Activated CD8-positive, alpha-beta memory T cell treated with anti-CD3 and anti-CD28 coated beads for 24 hours (primary cell): ENCODE data around the gene ST3GAL4.

Experiments
- DNase-seq: peaks from one replicate; pipeline ENCODE4 v3.0.0-alpha.2; 2020

The ST3GAL4 gene

DNA sequence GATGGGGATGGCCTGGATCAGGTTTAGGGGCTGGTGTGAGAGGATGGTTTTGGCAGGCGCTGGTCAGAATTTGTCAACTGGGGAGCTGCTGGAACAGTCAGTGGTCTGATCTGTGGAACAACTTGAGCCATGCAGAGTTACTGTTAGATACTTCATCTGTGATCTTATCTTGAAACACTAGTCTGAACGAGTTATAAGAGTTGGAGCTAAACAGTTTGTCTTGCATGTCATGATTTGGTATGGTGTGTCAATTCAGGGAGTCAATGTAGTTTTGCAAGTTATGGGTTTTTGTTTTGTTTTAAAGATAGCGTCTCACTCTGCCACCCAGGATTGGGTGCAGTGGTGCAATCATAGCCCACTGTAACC, 54.1 kb downstream of the ST3GAL4 start:
- no peak for DNase-seq

DNA sequence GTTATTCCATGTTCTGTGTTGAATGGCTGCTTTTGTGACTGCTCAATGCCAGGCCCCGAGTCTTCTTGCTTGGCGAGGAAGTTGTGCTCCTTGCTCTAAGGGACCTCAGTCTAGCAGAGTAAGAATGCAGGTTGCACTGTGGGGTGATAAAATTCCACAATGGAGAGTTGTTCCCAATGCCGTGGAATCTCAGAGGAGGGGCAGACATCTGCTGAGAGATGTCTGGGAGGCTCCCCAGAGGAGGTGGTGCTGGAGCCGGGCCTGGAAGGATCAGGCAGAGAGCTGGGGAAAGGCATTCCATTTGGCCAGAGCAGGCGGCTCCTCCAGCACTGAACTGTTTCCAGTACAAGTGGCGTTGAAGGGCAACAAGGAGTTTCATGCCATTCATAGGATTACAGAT, 55.2 kb downstream of the ST3GAL4 start:
- no peak for DNase-seq

DNA sequence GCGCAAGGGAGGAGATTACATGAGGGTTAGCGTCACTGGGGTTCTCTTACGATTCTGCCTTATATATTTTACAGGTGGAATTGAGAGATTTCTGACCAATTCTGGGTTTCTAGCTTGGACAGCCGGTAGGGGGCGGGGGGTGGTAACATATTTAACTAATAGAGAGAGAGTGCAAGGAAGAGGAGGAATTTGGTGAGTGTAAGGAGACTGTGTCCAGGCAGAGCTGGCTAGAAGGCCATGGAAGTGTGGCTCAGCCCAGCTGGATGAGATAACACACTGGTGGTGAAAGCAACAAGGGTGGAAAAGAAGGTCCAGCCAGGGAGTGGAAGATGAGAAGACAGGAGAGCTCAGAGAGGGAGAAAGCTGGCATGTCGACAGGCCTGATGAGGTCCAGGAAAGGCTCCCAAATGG, 56.5 kb downstream of the ST3GAL4 start:
- DNase-seq: no peak

DNA sequence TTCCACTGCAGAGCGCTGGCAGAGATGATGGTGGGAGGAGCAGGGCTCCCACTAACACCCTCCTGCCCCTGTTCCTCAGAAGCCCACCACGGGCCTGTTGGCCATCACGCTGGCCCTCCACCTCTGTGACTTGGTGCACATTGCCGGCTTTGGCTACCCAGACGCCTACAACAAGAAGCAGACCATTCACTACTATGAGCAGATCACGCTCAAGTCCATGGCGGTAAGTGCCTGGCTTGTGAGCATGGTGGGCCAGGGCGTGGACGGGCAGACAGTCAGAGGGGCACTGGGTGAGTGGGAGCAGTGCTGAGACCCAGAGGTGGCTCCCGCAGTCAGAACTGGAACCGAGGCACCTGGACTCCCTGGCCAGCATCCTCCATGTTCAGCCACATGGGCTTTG, 57.9 kb downstream of the ST3GAL4 start:
- DNase-seq: no peak

DNA sequence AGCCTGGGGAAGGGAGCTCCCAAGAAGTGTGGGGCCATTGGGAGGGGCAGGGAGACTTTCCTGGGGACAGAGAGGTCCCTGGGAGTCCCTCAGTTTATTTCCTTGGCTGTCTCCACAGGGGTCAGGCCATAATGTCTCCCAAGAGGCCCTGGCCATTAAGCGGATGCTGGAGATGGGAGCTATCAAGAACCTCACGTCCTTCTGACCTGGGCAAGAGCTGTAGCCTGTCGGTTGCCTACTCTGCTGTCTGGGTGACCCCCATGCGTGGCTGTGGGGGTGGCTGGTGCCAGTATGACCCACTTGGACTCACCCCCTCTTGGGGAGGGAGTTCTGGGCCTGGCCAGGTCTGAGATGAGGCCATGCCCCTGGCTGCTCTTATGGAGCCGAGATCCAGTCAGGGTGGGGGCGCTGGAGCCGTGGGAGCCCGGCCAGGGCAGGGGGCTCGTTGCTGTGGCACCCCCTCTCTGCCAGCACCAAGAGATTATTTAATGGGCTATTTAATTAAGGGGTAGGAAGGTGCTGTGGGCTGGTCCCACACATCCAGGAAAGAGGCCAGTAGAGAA, 58.4 kb downstream of the ST3GAL4 start:
- DNase-seq: no peak

DNA sequence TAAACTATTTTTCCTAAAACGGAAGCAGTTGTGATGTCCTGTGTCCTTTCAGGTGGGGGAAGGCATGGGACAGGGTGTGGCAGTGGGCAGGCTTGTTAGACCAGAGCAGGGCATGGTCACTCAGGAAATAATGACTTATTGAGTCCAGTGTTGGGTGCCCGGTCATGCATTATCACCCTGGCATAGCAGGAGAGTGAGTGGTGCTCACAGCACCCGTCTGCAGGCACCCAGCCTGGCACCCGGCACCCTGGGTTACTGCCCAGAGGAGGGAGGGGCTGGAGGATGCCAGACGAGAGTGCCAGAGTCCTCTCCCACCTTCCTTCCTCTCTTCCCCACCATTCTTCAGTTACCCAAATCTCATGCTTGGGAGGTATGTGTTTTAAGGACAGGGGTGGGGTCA, 59.1 kb downstream of the ST3GAL4 start:
- no peak for DNase-seq

DNA sequence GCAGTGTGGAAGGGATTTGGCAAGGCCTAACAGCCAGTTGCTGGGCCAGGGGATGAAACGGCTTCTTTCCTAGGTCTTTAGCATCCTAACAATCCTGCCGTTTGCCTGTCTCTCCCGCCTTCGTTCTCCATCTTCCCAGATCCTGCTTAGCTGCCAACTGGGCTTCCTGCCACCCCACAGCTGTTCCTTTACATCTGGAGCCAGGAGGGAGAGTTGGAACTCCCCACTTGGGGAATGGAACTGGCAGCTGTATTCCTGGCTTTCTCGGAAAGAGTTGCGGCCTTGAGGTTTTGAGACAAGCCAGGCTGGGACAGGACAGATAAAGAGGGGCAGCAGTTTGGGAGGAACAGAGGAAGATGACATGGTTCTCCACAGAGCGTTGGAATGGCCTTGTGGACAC, 59.6 kb downstream of the ST3GAL4 start:
- no peak for DNase-seq

DNA sequence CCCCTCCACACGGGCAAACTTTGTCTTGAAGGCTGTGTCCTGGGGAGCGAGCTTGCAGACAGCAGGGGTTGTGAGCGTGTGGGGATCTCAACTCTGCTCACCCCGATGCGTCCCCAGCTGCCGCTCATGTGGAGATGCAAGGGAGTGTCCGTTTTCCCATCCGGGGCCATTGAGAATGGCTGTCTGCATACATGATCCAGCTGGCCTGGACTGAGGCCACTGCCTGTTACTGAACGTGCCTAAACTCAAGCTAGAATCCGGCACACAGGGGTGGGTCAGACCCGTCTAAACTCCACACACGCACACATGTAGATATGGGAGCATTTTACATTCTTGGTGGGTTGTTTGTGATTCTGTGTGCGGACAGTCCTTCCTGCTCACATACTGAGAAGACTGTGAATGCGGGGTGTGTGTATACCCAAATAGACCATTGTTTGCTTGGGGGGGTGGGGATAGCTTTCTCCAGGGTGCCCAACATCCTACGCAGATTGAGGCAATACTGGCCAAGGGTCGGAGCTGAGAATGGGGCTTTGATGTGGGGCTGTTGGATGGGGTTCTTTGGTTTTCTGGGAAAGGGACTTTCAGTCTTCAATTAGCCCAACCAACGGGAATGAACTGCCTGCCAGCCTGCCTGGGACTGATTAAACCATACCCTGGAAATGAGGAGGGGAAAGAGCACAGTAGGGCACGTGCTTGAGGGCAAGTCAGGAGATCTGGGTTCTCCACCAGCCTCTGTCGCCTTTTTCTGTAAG, 60.4 kb downstream of the ST3GAL4 start:
- no peak for DNase-seq

DNA sequence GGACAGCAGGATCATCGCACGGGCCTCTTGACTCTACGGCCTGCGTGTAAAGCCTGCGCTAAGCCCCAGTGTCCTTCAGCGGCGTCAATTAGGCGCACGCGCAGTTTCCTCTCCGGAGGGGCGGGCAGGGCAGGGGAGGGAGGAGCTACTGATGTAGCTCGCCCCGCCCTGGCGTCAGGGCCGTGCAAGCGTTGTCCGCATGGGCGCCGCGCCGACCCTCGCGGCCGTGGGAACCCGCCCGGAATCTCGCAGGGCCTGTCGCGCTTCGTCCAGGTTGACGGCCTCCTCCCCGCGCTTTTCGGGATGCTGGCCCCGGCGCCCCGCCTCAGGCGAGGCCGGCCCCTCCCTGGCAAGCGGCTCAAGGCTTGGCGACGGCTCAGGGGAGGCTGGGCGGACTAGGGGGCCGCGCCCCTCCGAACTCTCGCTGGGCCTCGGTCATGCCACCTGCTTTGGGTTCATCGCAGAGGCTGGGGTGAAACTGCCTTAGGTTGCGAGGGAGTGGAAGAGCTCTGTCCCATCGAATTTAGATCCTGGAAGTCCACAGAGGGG, 61.1 kb downstream of the ST3GAL4 start:
- peak; percentile 90 for DNase-seq

DNA sequence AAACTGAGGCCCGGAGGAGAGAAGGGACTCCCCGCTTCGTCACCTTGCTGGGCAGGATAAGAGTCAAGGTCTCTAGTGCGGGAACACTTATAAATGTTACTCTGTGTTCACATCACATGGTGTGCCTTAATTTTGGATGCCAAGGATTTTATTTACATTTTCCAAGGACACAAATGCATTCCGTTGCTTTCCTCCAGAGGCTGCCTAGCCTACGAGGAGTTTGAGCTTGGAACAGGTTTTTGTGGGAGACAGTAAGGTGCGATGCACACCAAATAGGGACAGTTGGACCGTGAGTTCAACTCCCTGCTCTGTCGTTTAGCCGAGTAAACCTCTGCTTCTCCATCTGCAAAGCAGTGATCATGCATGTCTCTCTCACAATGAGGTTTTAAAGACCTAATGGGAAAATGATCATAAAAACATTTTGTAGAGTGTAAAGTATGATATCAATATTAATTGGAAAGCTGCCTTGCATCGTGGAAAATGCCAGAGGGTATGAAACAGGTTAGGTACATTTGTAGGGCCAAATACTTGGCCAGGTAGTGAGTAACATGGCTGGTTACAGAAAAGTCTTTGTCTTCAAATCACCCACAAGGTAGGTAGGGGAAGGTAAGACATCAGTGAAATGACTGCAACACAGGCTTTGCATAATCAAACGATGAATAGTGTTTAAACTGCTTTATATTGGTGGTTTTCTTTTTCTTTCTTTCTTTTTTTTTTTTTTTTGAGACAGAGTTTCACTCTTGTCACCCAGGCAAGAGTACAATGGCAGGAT, 61.8 kb downstream of the ST3GAL4 start:
- no peak for DNase-seq

DNA sequence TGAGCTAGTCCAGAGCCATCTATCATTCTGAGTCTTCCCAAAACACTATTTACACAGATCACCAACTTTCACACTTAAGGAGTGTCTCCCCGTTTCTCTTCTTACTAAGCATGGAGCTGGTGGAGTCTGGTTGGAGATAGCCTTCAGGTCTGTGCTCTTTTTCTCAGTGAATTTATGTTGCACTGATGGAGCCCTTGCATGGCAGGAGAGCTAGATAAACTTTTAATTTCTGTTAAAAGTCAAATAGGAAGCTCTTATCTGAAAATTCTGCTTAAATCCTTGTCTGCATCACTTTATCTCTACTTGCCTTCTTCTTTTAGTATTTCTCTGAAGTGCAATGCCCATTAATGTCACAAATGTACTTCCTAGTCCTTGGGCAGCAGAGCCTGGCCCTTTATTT, 63.4 kb downstream of the ST3GAL4 start:
- DNase-seq: no peak

DNA sequence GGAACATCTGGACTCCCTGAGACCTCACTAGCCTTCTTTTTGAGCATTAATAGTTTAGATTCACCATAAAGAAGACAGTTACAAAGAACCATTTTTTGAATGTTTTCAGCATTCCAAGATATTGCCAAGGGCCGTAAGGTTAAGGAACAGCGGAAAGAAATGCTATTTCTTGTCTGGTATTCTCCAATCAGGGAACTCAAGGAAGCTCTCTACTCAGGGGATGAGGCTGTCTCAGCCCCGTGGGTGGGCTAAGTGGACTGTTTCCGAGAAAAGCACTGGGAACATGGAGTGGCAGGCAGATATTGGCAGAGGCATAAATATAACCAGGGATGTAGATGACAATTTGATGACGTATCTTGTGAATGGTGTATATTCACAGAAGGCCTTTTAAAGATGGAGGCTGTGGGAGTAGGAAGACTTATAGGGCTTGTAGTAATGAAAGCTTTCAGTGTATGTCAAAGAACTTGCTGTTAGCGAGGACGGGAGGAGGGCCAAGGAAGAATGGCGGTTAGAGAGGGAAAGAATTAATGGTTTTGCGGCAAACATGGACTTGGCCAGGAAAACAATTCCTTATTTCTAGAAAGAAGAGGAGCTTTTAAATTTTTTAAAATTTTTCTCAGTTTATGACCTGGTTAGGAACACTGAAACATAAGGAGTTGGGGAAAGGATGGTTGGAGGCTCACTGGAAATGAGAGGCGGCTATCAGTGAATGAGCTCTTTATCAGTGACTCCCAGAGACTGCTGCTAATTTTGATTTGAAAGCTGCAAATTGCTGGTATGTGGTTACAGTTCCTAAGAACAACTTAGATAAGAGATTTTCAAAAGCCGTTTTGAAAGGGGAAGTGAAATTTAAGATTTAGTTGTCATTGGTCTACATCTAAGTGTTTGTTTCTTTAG, 64.6 kb downstream of the ST3GAL4 start:
- no peak for DNase-seq

DNA sequence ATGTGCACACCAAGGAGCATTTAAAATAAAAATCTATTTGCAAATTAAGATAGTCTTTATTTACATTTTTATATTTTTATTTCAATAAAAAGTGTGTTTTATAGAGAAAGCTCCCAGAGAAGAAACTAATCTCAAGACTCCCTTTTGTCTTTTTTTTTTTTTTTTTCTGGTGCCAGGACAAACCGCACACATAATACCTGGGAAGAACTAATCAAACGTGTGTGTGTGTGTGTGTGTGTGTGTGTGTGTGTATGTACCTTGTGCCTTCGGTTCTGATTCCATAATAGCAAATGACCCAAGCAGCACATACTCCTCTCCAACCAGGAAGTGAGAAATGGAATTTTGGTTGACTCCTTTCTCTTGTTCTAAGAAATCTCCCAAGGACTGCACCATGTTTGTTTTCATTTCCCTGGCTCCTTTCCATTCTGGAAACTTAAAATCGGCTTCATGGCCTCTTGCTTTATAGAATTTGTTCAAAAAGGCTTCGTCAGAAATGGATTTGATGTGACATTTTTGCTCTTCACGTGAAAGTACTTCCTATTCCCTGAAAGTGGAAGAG, 65.3 kb downstream of the ST3GAL4 start:
- DNase-seq: no peak

DNA sequence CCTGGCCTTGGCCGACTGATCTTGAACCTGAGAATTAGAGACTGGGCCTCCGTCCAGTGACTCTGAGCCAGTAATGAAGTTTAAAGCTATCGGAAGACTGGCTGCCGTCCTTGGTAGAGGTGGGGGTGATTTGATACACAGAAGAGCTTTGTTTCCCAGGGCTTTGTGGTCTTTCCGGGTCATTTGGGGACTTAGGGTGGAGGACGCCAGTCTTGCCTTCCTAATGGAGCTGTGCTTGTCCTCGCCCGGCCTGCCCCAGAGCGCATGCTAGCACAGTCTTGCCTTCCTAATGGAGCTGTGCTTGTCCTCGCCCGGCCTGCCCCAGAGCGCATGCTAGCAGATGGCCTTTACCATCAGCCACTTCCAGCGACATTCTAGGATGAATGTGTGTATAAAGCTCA, 65.8 kb downstream of the ST3GAL4 start:
- DNase-seq: no peak

DNA sequence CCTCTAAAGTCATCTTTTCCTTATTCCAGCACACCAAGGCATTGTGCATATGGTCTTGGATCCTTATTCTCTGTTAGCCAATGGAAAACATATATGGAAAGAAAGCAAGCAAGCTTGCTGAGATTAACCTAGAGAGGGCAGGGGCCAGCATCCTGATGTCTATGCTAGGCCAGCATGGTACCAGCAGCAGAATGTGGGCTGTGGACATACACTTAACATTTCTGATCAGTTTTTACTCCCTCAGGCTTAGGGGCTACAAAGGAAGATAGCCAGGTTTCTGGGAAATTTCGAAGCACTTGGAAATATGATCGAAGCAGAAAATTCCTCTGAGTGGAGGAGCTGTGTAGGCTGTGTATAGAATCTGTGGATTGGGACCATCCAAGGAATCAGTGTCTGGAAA, 67.0 kb downstream of the ST3GAL4 start:
- DNase-seq: no peak

DNA sequence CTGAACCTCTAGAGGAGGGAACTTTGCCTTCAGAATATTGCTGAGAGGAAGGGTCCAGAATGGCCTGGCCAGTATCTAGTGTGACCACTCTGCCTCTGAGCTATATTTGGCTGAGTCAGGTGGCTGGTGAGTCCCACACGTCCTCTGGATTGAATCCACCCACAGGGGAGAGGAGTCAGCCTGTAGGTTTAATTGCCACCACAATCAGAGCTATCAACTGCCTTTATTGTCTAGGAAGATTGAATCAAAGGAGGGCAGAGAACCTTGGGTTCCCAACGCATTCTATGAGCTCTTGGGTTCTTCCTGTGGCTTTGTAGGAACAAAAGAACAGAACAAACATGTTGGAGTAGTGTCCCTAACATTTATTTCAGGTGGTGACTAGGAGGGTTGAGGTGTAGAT, 67.7 kb downstream of the ST3GAL4 start:
- no peak for DNase-seq

DNA sequence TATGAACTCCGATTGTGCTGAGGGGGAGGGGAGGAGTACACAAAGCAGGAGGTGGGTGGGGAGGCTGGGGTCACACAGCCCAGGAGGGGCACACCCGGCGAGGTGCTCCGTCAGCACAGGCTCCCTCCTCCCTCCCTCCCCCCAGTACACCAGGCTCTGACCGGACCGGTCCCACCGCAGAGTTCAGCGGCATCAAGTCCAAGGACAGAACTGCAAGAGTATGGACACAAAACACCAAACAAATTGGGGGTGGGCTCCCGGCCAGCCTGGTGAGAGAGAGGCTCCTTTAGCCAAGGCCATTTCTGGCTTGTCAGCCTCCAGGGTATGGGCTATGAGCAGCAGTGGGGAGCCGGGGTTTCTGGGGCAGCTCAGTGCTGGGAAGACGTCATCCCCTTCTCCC, 68.3 kb downstream of the ST3GAL4 start:
- no peak for DNase-seq

DNA sequence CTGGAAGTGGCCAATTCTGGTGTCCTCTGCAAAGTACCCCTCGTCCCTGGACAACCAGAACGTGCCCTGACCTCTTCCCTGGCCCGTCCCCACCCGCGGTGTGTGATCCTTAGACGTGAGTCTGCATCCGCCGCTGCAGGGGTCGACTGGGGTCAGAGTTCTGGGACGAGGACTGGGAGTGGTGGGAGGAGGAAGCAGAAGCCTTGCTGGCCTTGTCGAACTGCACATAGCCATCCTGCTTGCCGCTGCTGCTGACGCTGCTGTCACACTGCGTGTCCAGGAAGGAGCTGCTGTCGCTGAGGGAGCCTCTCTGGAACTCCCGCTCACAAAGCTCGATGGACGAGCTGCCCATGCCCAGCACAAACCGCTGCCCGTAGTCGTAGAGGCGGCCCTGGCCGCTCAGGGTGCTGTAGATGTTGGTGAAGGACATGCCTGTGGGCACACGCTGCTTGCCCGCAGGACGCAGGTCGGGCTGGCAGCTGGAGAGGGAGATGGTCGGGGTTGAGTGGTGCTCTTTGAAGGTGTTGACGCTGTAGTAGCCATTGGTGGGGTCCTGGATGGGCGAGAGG, 69.1 kb downstream of the ST3GAL4 start:
- DNase-seq: no peak

DNA sequence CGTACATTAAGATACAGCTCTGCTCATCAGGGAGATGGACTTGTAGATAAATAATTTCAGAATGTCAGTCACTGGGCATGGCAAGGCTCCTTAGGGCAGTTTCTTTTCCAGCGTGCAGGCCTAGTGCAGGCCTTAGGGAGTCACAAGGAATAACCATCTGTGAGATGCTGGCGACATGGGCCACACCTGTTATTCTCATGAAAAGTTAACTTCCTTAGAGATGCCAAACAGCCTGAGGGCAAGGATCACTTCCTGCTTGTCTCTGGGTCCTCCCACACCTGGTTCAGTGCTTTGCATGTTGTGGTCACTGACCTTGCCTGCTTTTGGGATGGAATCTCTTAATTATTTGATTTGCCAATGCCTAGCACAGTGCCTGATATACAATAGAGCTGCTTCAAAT, 70.6 kb downstream of the ST3GAL4 start:
- DNase-seq: no peak

DNA sequence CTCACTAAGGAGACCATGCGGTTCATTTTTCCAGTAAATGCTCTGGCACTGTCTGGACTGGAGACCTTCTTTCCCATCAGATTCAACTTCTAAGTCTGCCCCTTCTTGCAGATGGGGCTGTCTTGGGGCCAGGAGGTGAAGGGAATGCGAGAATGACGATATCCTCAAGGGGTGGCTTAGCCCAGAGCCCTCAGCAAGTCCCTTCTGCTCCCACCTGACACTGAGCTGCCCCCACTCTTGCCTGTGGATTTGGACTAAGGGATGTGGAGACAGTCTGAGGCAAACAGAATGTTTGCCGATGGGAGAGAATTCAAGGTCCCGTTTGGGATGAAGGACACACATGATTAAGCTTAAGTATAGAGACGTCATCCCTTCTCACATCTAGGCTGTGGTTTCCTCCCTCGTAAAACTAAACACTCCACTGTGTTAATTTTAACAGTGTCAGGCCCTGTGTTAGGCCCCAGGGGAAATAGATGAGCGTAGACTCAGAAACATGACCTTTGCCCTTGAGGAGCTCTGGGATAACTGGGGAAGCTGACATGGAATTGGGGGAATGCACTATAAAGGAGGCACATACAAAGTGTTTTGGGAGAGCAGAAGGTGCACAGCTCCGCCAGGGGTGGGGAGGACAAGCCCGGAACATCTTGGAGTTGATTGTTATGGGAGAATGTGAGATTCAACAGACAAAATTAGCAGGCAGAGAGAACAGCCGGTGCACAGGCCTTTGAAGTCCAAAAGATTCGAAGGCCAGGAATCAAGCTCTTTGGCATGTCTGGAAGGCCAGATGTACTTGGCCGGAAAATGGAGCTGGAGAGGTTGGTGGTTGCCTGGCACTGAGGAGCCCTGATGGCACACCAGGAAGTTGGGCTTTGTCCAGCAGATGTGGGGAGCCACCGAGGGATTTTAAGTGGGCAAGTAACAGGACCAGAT, 71.6 kb downstream of the ST3GAL4 start:
- DNase-seq: no peak
